ENCODE measurements around the gene VCAN.

VCAN gene

DNA sequence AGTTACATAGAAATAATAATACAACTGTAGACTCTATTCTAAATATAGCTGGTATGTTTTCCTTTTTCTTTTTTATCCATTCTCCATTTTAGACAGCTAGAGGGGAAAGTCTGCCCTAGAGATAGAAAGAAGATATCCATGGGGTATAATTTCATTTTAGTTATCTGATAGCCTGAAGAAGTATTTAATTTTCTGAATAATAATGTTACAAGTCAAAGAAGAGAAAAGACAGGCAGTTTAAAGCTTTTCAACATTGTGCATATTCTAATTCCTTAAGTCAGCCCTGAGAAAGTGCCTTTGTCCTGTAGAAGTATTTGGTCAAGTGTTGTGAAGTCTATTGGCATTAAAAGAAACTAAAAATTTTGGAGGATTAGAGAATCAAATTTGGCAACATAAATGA is 2.5 kb upstream of the VCAN start:
- DNase-seq, result no peak

DNA sequence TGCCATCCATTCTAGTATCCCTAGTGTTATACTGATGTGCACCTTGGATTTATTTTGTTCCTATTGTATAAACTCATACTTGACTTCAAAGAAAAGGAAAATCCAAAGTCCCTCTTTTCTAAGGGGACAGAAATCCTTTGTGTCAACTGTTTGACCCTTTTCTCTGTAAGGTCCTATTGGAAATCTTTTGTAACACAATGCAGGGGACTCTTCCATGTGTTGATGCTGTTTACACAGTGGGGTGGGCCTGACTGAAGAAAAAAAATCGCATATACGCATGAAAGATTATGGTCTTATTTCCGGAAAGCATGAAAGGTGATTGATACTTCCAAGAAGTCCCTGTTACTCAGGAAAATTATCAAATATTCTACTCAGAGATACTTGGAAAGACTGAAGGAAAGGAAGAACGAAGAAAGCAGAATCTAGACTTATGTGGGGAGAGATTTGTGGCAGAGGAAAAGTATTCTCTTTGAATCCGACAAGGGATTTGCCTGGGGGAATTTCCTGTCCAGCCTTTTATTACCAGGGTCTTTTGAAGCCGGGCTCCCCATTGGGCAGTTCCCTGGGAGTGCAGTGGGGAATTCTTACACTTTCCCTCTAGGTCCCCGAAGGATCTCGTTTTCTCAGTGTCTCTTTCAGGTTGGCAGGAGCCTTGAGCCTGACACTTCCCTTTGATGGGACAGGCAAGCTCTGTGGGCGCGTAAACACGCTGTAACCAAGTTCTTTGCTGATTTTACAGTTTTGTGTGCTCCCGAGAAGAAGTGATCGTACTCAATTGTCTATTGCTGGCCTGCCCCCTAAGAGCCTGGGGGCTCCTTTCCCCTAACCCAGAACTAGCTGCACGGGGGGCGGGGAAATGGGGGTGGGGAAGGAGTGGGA is 779 bp upstream of the VCAN start:
- DNase-seq, result no peak

- no peak for DNase-seq
Measured at GRCh38 chr5:83472213-83472507, 616 bp downstream of the VCAN start.

GRCh38 chr5:83472508-83473345 is 1.2 kb downstream of the VCAN start:
- no peak for DNase-seq

GRCh38 chr5:83473346-83474160 is 2.0 kb downstream of the VCAN start:
- peak; percentile 63 for DNase-seq

DNA sequence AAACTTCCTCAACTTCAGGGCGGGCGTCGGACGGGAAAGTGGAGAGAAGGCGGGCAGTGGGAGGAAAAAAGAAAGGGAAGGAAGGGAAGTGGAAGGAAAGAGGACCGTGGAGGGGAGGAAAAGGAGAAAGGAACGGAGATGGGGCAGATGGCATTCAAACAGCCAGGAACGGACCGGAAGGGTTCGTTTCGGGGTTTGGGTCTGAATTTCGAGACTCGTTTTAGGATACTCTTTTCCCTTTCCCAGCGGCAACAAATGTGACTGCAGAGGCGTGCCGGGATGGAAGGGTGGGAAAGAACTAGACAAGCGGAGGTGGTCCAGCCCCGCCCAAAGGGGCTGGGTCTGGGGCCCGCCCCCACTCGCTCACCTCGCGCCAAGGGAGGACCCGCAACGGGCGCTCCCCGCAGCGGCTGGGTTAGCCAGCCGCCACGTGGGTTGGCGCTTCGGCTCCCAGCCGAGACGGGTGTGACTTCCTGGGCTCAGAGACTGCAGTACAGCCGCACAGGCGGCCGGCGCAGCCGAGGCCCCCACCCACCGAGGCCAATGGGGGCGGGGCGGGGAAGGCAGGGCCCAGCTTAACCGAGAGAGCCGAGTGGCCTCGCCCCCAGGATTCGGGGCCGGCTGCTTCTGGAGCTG is 2.7 kb downstream of the VCAN start:
- peak; percentile 55 for DNase-seq

DNA sequence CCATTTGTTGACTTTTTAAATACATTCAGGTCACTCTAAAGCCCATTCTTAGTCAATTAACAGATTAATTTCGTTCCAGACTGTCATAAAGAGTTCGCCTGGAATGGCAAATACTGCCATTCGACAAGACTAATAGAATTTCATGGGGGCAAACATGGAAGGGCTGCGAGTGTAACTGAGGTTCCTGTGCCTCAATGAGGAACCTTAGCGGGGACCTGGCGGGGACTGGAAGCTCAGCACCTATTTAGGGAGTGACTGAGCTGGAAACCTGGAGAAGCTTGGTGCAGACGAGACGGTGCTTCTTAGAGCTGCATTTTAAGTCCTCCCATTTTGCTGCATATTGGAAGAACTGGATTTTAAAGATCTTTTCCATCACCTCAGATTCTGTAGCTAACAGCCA is 3.4 kb downstream of the VCAN start:
- DNase-seq, result no peak

- DNase-seq, result no peak
Measured at GRCh38 chr5:83475391-83475863, 3.9 kb downstream of the VCAN start.

DNA sequence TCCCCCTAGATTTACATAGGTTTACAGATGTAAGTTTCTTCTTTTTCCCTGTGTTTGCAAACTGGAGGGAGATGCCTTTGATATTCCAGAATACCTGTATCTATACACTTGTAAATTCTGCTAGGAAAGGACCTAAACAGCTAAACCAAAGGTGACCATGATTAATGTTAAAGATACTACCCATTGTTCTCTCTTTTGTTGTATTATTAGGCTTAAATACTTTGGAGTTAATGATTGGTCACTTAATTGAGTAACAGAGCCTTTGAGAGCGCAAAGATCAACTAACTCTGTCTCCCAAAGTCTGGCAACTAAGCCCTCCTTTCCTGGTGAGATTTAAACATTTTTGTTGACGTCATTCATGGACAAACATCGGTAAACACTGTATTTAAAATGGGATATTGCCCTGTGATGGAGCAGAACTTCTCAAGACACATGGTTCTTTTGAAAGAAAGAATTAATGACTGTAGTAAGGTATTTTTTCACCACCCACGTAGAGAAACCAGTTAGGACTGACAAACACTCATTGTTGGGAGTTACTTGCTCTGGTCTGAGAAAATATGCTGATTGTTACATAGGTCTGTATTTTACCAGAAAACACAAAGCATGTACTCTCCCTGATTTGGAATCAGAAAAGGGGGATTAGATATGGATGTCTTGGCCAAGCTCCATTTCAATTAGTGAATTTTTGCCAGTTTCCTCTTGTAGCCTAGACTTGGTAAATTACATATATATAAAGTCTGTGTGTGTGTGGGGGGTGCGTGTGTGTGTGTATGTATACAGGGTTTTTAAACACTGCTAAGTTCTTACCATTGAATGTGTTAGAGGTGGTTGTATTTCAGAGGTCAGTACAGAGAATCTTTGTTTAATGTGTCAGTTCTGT is 4.6 kb downstream of the VCAN start:
- no peak for DNase-seq

DNA sequence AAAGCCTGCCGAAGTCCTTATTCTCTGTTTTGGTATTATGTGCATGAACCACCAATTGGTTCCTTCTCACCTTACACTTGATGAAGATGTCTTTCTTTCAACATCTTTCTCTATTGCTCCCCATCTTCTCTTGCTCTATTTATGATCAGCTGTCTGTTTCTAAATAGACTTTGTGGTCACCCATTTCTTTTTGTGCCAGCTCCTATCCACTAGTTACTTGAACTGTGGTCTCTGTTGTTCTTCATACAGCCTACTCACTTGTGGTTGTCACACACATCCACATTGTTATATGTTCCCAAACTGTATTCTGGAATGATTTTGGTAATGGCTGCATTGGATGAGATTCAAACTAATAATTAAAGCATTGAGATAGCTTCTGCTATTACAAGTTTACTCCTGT is 11.4 kb downstream of the VCAN start:
- no peak for DNase-seq

GRCh38 chr5:83484294-83484693 is 12.8 kb downstream of the VCAN start:
- no peak for DNase-seq

- no peak for DNase-seq
Measured at GRCh38 chr5:83485842-83486241, 14.3 kb downstream of the VCAN start.

DNA sequence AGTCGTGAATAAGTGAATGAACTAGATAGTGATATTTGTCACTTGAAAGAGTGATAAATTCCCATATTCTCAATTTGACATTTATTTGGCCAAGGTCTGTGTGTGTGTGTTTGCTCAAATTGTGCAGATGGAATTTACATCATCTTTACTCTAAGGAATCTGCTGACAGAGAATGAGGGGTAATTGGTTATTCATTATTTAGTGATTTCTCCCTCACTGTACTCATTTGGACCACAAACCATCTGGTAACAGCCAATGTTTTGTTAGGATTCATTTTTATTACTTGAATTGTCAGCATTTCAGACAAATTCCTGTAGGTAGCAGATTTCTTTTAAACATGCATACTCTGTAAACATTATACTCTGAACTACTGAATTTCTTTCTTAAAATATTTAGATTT is 15.6 kb downstream of the VCAN start:
- no peak for DNase-seq

GRCh38 chr5:83488271-83488670 is 16.7 kb downstream of the VCAN start:
- DNase-seq, result no peak

GRCh38 chr5:83488821-83489220 is 17.3 kb downstream of the VCAN start:
- no peak for DNase-seq

GRCh38 chr5:83490203-83490602 is 18.7 kb downstream of the VCAN start:
- DNase-seq, result no peak

GRCh38 chr5:83492331-83492730 is 20.8 kb downstream of the VCAN start:
- no peak for DNase-seq

GRCh38 chr5:83493644-83494043 is 22.1 kb downstream of the VCAN start:
- DNase-seq, result no peak

DNA sequence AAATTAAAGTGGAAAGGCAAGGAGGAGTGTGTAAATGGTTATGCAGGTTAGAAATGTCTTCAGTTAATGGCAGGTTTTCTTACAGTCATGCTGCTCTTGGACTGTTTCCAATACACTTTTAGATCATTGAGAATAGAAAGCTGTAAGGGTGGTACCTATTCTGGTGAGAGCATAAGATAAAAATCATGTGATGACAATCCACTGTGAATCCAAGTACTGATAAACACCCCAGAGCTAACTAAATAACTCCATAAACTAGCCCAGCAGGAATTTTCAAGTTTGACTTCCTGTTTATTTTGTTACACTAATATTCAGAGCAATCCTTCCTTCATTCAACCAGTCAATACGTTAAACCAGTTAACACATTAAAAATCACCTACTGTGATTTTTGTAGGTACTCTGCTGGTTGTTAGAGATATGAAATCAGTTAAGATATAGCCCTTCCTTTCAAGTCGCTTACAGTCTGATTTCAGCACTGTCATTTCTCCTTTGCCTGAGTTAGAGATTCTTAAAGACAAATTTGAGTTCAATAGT is 22.6 kb downstream of the VCAN start:
- DNase-seq, result no peak

DNA sequence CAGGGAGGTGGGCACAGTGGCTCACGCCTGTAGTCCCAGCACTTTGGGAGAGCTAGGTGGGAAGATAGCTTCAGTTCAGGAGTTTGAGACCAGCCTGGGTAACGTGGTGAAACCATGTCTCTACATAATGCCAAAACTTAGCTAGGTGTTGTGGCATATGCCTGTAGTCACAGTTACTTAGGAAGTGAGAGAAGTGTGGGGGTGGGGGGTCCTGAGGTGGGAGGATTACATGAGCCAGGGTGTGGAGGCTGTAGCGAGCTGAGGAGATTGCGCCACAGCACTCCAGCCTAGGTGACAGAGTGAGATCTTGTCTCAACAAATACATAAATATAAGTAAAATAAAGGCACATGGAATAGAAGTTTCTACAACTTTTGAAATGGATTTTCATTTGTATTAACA is 23.1 kb downstream of the VCAN start:
- DNase-seq, result no peak

- DNase-seq, result no peak
Measured at GRCh38 chr5:83496626-83497025, 25.1 kb downstream of the VCAN start.

GRCh38 chr5:83498585-83498984 is 27.0 kb downstream of the VCAN start:
- DNase-seq, result no peak

Measured in SIG-M5 (cell line).